ENCODE data around the gene ATL2.
"Not testable (repeated sequence)": the region's sequence is repeated elsewhere in the genome, so short reads cannot be mapped to it uniquely, and the experiment has no call there.

DNA sequence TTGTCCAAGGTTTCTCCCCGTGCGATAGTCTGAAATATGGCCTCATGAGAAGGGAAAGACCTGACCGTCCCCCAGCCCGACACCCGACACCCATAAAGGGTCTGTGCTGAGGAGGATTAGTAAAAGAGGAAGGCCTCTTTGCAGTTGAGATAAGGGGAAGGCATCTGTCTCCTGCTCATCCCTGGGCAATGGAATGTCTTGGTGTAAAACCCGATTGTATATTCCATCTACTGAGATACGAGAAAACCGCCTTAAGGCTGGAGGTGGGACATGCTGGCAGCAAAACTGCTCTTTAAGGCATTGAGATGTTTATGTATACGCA, 99.0 kb downstream of the ATL2 start:
- TF ChIP-seq, protein P1, sequence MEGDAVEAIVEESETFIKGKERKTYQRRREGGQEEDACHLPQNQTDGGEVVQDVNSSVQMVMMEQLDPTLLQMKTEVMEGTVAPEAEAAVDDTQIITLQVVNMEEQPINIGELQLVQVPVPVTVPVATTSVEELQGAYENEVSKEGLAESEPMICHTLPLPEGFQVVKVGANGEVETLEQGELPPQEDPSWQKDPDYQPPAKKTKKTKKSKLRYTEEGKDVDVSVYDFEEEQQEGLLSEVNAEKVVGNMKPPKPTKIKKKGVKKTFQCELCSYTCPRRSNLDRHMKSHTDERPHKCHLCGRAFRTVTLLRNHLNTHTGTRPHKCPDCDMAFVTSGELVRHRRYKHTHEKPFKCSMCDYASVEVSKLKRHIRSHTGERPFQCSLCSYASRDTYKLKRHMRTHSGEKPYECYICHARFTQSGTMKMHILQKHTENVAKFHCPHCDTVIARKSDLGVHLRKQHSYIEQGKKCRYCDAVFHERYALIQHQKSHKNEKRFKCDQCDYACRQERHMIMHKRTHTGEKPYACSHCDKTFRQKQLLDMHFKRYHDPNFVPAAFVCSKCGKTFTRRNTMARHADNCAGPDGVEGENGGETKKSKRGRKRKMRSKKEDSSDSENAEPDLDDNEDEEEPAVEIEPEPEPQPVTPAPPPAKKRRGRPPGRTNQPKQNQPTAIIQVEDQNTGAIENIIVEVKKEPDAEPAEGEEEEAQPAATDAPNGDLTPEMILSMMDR (IDR thresholded peaks at IDR 0.05) = not testable (repeated sequence)
- not testable (repeated sequence) for TF ChIP-seq POLR2A, POLR2AphosphoS5 (IDR thresholded peaks at IDR 0.05)

All from prostate gland (tissue), 2 donors.